GM19438 (cell line): Measurements from ENCODE around the gene RASA3.
"Not testable (repeated sequence)": the region's sequence is repeated elsewhere in the genome, so short reads cannot be mapped to it uniquely, and the experiment has no call there.

Experiments used
- ATAC-seq: cut with Tn5 transposase; IDR thresholded peaks from one replicate; pipeline ENCODE4 v1.9.1; 2021; ENCODE audit warnings: low read depth; ENCODE audit not compliant: unreplicated experiment

The RASA3 gene

GRCh38 chr13:114089341-114089740 is 43.1 kb downstream of the RASA3 start:
- ATAC-seq = no peak

GRCh38 chr13:114088863-114089262 is 43.6 kb downstream of the RASA3 start:
- no peak for ATAC-seq

GRCh38 chr13:114088234-114088633 is 44.2 kb downstream of the RASA3 start:
- no peak for ATAC-seq

- ATAC-seq = no peak
These were observed 45.0 kb downstream of the RASA3 start for GRCh38 chr13:114087430-114087829.

GRCh38 chr13:114082849-114083645 is 49.4 kb downstream of the RASA3 start:
- no peak for ATAC-seq

- no peak for ATAC-seq
These were observed 50.4 kb downstream of the RASA3 start for GRCh38 chr13:114081761-114082681.

- ATAC-seq = no peak
These were observed 51.5 kb downstream of the RASA3 start for GRCh38 chr13:114080739-114081561.

GRCh38 chr13:114079601-114080536 is 52.6 kb downstream of the RASA3 start:
- ATAC-seq = no peak

- no peak for ATAC-seq
These were observed 53.7 kb downstream of the RASA3 start for GRCh38 chr13:114078461-114079451.

GRCh38 chr13:114077933-114078325 is 54.5 kb downstream of the RASA3 start:
- ATAC-seq = no peak

- ATAC-seq = no peak
These were observed 55.1 kb downstream of the RASA3 start for GRCh38 chr13:114077099-114077932.

- ATAC-seq = no peak
These were observed 55.9 kb downstream of the RASA3 start for GRCh38 chr13:114076329-114077090.

- not testable (repeated sequence) for ATAC-seq
These were observed 56.6 kb downstream of the RASA3 start for GRCh38 chr13:114075811-114076210.

- ATAC-seq = no peak
These were observed 57.6 kb downstream of the RASA3 start for GRCh38 chr13:114074671-114075315.

GRCh38 chr13:114073881-114074612 is 58.4 kb downstream of the RASA3 start:
- ATAC-seq = no peak

GRCh38 chr13:114072421-114072820 is 60.0 kb downstream of the RASA3 start:
- no peak for ATAC-seq
